PC-3 (cell line): ENCODE measurements around the gene SLC16A9.

Source experiments
- EZH2phosphoT487 ChIP-seq: fragments of 300-600 bp; sonication (generic); IDR thresholded peaks from 2 replicates; pipeline ENCODE4 v1.6.1; 2018; ENCODE audit warnings: mild to moderate bottlenecking, antibody characterized with exemption, low read length, borderline replicate concordance
- TF ChIP-seq, protein P1 (sequence below): fragments of 300-600 bp; sonication (generic); conservative IDR thresholded peaks from 2 replicates; pipeline ENCODE4 v1.5.1; 2017; ENCODE audit warnings: antibody characterized with exemption, low read depth, mild to moderate bottlenecking, low read length

- TF ChIP-seq, protein P1, sequence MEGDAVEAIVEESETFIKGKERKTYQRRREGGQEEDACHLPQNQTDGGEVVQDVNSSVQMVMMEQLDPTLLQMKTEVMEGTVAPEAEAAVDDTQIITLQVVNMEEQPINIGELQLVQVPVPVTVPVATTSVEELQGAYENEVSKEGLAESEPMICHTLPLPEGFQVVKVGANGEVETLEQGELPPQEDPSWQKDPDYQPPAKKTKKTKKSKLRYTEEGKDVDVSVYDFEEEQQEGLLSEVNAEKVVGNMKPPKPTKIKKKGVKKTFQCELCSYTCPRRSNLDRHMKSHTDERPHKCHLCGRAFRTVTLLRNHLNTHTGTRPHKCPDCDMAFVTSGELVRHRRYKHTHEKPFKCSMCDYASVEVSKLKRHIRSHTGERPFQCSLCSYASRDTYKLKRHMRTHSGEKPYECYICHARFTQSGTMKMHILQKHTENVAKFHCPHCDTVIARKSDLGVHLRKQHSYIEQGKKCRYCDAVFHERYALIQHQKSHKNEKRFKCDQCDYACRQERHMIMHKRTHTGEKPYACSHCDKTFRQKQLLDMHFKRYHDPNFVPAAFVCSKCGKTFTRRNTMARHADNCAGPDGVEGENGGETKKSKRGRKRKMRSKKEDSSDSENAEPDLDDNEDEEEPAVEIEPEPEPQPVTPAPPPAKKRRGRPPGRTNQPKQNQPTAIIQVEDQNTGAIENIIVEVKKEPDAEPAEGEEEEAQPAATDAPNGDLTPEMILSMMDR = no peak
- TF ChIP-seq EZH2phosphoT487 = no peak
Observed at GRCh38 chr10:59700709-59701108, 8.9 kb downstream of the SLC16A9 start.
